ENCODE results near the gene G2E3. TPM values are rescaled to one million over a fixed set of nuclear protein-coding genes. Genes with fewer than 3 reads are reported as not detected.
A peak's percentile ranks its signal among the peaks of the same experiment; 100 is the strongest.

Gene G2E3
- total and polyA plus RNA-seq, 2 of the 4 experiments (the other 2 are of a cell fraction): 9.6 to 19.4 TPM

DNA sequence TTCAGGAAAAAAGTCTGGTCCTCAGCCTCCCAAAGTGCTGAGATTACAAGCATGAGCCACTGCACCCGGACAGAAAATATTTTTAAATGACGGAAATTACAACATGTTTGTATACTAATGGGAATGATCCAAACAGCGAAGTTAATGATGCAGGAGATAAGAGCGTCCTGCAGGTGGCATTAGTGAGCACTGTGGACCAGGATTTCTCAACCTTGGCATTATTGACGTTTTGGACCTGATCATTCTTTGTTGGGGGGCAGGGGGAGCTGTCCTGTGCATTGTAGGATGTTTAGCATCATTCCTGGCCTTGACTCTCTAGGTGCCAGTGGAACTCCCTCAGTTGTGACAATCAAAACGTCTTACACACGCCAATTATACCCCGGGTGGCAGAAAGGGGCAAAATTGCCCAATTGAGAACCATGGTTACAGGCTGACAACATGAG lies 97.3 kb downstream of the G2E3 start:
- Histone ChIP-seq H2BK120ac (ENCODE audit: low read depth, low read length) (no peak overlapping the region), H3K9ac (ENCODE audit: low read depth, low read length) (no peak overlapping the region), H4K20me1 (ENCODE audit: insufficient read depth, low read length) (peaks cover 5% of the 10 kb centered on the region; the same call in 1 of the 2 replicates), H3K23ac (ENCODE audit: low read depth, low read length) (no peak overlapping the region), H2BK15ac (ENCODE audit: low read depth, low read length) (no peak overlapping the region), H2AK9ac (replicated peaks; ENCODE audit: low read depth, low read length, poor library complexity) (peak overlapping the region; percentile 11), H3K4me3 (ENCODE audit: insufficient read depth, low read depth, low read length) (no peak overlapping the region), H3K27ac (ENCODE audit: insufficient read depth, low read length) (no peak overlapping the region), H2AFZ (replicated peaks; ENCODE audit: low read length, poor library complexity) (no peak overlapping the region), H2BK20ac (ENCODE audit: low read depth, low read length) (no peak overlapping the region), H3K9me1 (ENCODE audit: insufficient read depth, low read length) (no peaks in the 10 kb centered on the region; the same call in none of the 2 replicates), H4K8ac (ENCODE audit: low read depth in 2 of 2, low read length in 2 of 2) (no peak overlapping the region), H3K79me1 (ENCODE audit: low read depth in 1 of 2, low read length in 2 of 2) (peaks cover 11 to 27% of the 10 kb centered on the region in 2 experiments; a peak in 3 of 4 replicates), H4K5ac (ENCODE audit: low read depth, low read length) (no peak overlapping the region), H3K4ac (ENCODE audit: low read depth, low read length) (no peak overlapping the region), H2AK5ac (ENCODE audit: low read depth, low read length) (no peak overlapping the region), H3K4me1 (ENCODE audit: control insufficient read depth, insufficient read depth, low read length) (peaks cover 2% of the 10 kb centered on the region; the same call in 1 of the 2 replicates), H3K18ac (ENCODE audit: low read depth, low read length) (no peak overlapping the region), H4K91ac (ENCODE audit: insufficient read depth, low read depth, low read length) (no peak overlapping the region), H3K4me2 (ENCODE audit: low read depth, low read length) (no peak overlapping the region), H3K14ac (replicated peaks; ENCODE audit: low read depth, low read length) (no peak overlapping the region), H2BK5ac (ENCODE audit: low read depth, low read length, poor library complexity, severe bottlenecking) (no peak overlapping the region), H3K36me3 (ENCODE audit: control insufficient read depth, insufficient read depth, low read length) (peaks cover 36% of the 10 kb centered on the region), H3K9me3 (ENCODE audit: control insufficient read depth, insufficient read depth, low read length) (no peaks in the 10 kb centered on the region), H3K27me3 (ENCODE audit: control insufficient read depth, insufficient read depth, low read length) (no peaks in the 10 kb centered on the region), H3K56ac (ENCODE audit: extremely low read depth, insufficient read depth, low read length) (no peak overlapping the region)
- in situ Hi-C loops (cut with MboI; ENCODE audit: low sequenced_read_pairs): loop anchor here (10.0 kb wide), 1 partner anchor 249 kb away; no protein-coding TSS in a partner anchor
- intact Hi-C loops (cut with micrococcal nuclease): loop anchor here (2.0 kb wide), 1 partner anchor 251 kb away; no protein-coding TSS in a partner anchor
- no TSS peak for BruUV-seq (replicated peaks)
- ATAC-seq (ENCODE audit: low read depth) (no peak), DNase-seq (peak; percentile 26)
- ChIA-PET POLR2A (ENCODE audit: unreplicated experiment) (no interaction called here), CTCF (no interaction called here)
- WGBS, 2 experiments (ENCODE audit: extremely low coverage in 2 of 2, insufficient read length in 1 of 2): 74% methylated on average over 6 of the region's 8 CpGs; no CpG with 5 or more reads in 1 of the 2 experiments
- peak; percentile 71 for TF ChIP-seq CEBPB (IDR thresholded peaks at IDR 0.05; ENCODE audit: low read depth, low read length)
- no peak for TF ChIP-seq RCOR1 (IDR thresholded peaks at IDR 0.05; ENCODE audit: insufficient replicate concordance, low read length)
- TF ChIP-seq, protein P1, sequence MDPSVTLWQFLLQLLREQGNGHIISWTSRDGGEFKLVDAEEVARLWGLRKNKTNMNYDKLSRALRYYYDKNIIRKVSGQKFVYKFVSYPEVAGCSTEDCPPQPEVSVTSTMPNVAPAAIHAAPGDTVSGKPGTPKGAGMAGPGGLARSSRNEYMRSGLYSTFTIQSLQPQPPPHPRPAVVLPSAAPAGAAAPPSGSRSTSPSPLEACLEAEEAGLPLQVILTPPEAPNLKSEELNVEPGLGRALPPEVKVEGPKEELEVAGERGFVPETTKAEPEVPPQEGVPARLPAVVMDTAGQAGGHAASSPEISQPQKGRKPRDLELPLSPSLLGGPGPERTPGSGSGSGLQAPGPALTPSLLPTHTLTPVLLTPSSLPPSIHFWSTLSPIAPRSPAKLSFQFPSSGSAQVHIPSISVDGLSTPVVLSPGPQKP (IDR thresholded peaks at IDR 0.05; ENCODE audit: borderline replicate concordance, low read depth, low read length): no peak
- 0 out of 2 replicates have a peak, but pooled peaks have one; percentile 21 for TF ChIP-seq RAD21 (IDR thresholded peaks at IDR 0.05; ENCODE audit: low read length)
- TF ChIP-seq, protein P2, sequence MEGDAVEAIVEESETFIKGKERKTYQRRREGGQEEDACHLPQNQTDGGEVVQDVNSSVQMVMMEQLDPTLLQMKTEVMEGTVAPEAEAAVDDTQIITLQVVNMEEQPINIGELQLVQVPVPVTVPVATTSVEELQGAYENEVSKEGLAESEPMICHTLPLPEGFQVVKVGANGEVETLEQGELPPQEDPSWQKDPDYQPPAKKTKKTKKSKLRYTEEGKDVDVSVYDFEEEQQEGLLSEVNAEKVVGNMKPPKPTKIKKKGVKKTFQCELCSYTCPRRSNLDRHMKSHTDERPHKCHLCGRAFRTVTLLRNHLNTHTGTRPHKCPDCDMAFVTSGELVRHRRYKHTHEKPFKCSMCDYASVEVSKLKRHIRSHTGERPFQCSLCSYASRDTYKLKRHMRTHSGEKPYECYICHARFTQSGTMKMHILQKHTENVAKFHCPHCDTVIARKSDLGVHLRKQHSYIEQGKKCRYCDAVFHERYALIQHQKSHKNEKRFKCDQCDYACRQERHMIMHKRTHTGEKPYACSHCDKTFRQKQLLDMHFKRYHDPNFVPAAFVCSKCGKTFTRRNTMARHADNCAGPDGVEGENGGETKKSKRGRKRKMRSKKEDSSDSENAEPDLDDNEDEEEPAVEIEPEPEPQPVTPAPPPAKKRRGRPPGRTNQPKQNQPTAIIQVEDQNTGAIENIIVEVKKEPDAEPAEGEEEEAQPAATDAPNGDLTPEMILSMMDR (conservative IDR thresholded peaks at IDR 0.05; ENCODE audit: low read depth, low read length): peak; percentile 57
- peak; percentile 22; the same call in 1 of the 2 replicates for TF ChIP-seq SMC3 (IDR thresholded peaks at IDR 0.05; ENCODE audit: low read depth, low read length)
- no peak for TF ChIP-seq CHD1 (IDR thresholded peaks at IDR 0.05; ENCODE audit: low read depth, low read length)
- TF ChIP-seq POLR2A (IDR thresholded peaks at IDR 0.05; ENCODE audit: low read depth, low read length): no peak
- TF ChIP-seq, protein P3, sequence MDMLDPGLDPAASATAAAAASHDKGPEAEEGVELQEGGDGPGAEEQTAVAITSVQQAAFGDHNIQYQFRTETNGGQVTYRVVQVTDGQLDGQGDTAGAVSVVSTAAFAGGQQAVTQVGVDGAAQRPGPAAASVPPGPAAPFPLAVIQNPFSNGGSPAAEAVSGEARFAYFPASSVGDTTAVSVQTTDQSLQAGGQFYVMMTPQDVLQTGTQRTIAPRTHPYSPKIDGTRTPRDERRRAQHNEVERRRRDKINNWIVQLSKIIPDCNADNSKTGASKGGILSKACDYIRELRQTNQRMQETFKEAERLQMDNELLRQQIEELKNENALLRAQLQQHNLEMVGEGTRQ (IDR thresholded peaks at IDR 0.05; ENCODE audit: low read depth, low read length): no peak
- dilution Hi-C loops (cut with HindIII; ENCODE audit: low sequenced_read_pairs, unreplicated experiment): no loop called here

Data from IMR-90 (cell line).